Gastroesophageal sphincter (tissue), 3 donors: Measurements from ENCODE around the gene IQGAP2.

Source experiments
- CTCF ChIP-seq, 4 experiments: fragments of 200-600 bp in 2 of 4; fragments of 450-650 bp in 2 of 4; sonication (generic) in 1 of 4; IDR thresholded peaks; one replicate each; pipeline ENCODE4 v1.5.1; 2017 to 2019; ENCODE audit warnings: antibody characterized with exemption in 4 of 4, mild to moderate bottlenecking in 2 of 4, moderate library complexity in 2 of 4
- EP300 ChIP-seq: sonication (generic); formaldehyde crosslinking; IDR thresholded peaks from one replicate; pipeline ENCODE4 v1.6.1; 2017; ENCODE audit warnings: antibody characterized with exemption, mild to moderate bottlenecking
- POLR2A ChIP-seq, 2 donors: fragments of 450-650 bp; IDR thresholded peaks; one replicate each; pipeline ENCODE4 v1.6.1; 2017; ENCODE audit warnings: antibody characterized with exemption in 2 of 2, mild to moderate bottlenecking in 2 of 2, moderate library complexity in 1 of 2

- TF ChIP-seq CTCF (IDR thresholded peaks at IDR 0.05) (no peak), POLR2A (IDR thresholded peaks at IDR 0.05) (no peak), EP300 (no peak)
These were observed 68.3 kb downstream of the IQGAP2 start for GRCh38 chr5:76471406-76471805.
